Measurements from ENCODE around the gene PRMT7.

Gene PRMT7, protein sequence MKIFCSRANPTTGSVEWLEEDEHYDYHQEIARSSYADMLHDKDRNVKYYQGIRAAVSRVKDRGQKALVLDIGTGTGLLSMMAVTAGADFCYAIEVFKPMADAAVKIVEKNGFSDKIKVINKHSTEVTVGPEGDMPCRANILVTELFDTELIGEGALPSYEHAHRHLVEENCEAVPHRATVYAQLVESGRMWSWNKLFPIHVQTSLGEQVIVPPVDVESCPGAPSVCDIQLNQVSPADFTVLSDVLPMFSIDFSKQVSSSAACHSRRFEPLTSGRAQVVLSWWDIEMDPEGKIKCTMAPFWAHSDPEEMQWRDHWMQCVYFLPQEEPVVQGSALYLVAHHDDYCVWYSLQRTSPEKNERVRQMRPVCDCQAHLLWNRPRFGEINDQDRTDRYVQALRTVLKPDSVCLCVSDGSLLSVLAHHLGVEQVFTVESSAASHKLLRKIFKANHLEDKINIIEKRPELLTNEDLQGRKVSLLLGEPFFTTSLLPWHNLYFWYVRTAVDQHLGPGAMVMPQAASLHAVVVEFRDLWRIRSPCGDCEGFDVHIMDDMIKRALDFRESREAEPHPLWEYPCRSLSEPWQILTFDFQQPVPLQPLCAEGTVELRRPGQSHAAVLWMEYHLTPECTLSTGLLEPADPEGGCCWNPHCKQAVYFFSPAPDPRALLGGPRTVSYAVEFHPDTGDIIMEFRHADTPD
- 70.7 to 96.6 reads per million in 2 donors for total RNA-seq

DNA sequence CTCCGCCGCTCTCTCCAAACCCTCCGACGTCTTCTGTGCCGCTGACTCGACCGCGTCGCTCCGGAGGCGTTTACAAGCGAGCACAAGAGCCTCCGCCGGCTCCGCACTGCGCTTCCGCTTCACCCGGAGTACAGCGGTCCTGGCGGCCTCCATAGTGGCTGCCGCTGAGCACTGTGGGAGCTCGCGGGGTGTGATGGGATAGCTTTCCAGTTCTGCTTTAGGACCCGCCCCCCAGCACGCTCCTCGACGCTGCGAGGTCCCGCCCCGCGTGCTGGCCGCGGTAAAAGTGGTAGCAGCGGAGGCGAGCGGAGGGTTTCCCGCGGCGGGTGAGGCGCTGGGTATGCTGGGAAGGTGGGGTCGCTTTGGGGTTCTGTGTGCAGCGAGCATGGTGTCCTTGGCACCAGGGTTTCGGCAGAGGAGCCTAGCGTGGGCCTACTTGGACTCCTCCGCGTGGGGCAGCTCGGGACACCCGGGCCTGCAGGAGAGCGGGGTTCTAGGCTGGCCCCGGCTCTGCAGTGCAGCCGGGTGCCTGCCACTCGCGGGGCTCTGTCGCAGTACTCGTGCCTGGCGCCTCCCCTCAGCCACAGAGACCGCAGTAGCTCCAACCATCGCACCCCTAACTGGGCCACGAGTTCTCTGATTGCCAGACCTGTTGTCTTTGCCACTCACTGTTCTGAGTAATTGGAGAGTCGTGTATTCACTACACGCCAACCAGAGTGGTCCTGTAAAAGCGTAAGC is at the start of gene PRMT7, which contains the start of gene SLC7A6OS:
TSS of gene PRMT7 (plus strand) at position 246 of the 738 bp plus-strand sequence. CDS start 4,961 bp downstream, outside the sequence.
TSS of gene SLC7A6OS (minus strand) at position 173 of the 738 bp plus-strand sequence. CDS start at position 153, 20 bp downstream.
- peak; percentile 87 for DNase-seq

DNA sequence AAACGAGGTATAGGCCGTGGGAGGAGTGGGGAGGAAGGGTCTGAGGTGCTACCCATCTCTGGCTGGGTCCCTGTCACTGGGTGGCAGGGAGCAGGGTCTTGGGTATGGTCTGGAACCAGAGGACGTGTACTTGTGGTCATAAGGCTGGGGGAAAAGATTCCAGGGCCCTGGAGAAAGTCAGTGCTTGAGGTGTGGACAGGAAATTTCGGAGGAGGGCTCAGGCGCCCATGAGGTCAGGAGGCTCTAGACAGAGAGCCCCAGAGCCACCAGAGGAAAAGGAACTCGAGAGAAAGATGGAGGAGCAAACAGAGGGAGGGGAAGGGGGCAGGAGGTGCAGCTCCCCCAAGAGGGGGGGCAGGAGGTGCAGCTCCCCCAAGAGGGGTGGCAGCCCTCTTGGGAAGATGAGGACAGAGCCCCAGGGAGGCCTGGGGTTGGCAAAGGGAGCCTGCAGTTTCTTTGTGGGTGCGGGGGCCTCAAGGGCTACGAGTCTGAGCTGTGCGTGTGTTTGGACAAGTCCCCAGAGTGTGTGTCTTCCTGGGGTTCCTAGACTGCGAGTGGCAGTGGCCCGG is 47.2 kb upstream of the PRMT7 start:
- no peak for DNase-seq

DNA sequence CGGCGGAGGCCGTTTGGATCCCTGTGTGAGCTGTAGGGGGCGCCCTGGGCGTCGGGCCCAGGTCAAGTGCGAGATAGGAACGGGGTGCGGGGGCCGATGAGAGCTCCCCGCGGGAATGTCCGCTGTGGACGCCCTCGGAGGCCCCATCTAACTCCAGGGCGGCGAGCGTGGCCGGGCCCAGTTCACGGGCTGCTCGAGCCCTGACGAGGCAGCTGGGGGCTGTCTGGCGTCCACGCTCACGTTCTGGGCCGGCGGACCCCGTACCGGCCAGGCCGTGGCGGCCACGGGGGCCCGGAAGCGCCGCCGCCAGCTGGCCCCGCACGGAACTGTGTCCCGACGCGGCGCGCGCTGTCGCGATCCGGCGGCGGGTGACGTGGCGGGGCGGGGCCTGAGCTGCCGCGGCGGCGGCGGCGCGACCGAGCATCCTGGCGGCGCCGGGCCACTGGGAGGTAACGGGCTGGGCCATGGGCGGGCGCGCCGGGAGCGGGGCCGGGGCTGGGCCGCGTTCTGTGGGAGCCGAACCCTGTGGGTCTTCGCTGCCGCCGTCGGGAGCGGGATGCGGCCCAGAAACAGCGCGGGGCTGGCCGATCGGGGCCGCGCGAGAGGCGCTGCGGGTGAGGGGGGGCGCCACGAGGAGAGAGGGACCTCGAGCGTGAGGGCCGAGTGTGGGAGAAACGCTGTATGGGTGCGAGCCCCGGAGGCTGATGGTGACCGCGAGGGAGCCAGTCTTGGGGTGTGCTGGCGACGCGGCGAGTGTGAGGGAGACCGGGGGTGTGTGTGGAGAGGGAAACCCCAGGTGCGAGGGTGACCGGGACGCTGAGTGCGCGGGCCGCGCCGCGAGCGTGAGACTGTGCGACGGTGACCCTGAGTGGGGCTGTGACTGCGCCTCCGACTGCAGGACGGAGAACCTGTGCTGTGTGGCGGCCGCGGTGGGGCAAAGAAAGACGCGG is 46.4 kb upstream of the PRMT7 start, which contains the start of gene SLC7A6:
TSS of gene SLC7A6 (plus strand) at position 399 of the 950 bp plus-strand sequence. CDS start 10,201 bp downstream, outside the sequence.
- DNase-seq, result peak; percentile 81

DNA sequence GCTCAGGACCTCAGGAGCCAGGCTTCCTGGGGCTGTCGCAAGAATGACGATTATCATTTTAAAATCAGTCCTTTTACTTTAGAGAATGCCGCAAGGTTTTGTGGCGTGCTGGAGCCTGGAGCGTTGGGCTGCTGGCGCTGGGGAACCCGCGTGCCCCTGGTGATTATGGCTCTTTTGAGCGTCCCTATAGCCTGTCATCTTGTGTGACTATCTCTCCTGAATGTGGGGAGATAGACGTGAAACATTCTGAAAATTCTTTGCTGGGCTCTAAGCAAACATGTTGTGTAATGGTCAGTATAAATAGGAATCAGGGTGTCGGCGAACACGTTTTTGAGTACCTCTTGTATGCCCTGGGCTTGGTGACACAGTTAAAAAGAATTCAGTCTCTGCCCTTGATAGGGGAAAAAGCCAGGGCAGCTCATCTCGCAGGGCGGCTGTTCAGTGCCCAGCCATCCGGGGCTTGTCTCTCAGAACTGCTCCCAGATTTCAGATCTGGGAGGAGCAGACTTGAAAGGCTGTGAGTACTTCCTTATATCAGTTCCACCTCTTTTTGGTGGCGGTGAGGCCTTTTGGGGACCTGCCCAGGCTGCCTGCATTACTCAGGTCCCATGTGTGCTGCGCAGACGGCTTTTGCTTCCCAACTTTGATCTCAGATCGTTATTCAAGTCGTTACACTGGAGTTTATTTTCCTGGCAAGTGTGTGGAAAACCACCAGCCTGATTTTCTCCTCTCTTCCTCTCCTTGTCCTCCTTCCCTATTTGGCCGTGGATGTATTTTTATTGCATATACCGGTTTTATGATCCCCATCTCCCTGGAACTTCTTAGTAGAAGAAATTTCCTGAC is 45.5 kb upstream of the PRMT7 start:
- DNase-seq, result no peak

DNA sequence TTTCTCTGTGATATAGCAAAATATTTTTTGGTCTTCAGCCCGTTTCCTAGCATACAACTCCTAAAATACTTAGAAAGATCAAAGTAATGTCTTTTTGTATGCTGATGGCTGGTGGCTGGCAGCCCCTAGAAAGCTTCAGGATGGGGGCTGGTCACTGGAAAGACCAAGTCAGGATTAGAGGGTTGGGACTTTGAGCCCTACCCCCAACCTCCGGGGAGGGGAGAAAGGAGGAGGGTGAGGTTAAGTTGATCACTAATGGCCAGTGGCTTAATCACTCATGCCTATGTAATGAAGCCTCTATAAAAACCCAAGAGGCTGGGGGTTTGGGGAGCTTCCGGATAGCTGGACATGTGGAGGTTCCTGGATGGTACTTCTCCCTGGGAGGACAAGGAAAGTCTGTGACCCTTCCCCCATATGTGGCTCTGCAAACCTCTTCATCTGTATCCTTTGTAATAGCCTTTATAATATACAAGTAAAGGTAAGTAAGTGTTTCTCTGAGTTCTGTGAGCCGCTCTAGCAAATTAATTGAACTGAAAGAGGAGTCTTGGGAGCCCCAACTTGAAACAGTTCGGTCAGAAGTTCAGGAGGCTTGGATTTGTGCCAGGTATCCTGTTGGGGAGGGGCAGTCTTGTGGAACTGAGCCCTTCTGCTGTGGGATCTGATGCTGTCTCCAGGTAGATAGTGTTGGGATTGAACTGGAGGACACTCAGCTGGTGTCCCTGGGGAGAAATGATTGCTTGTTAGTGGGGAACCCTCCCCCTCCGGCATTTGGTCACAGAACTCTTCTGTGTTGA is 43.0 kb upstream of the PRMT7 start:
- no peak for DNase-seq

DNA sequence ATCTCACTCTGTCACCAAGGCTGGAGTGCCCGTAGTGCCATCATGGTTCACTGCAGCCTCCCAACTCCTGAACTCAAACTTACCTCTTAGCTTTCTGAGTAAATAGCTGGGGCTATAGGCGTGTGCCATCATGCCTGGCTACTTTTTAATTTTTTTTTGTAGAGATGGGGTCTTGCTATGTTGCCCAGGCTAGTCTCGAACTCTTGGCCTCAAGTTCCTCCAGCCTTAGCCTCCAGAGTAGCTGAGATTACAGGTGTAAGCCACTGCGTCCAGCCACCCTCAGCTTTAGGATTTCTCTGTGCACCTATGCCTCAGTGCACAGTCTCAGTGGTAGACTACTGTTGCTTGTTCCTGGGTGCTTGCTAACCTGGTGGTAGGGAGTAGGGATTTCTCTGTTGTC is 41.0 kb upstream of the PRMT7 start:
- DNase-seq, result no peak

DNA sequence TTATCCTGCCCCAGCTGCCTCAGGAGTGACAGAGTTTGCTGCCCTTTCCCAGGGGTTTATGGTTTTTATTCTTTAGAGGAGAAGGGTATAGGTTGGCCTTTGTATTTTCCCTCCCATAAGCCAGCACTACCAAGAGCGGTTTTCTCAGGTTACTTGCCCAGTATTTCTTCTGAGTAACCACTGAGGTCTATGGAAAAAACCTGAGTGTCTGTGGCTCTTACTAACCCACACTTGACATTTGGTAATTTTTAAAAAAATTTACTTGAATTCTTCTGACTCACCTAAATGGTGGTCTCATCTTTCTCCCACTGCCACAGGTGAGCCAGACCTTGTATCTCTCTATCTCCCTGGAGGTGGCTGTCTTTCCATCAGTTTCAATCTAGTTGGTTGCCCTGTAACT is 40.5 kb upstream of the PRMT7 start:
- DNase-seq, result no peak

DNA sequence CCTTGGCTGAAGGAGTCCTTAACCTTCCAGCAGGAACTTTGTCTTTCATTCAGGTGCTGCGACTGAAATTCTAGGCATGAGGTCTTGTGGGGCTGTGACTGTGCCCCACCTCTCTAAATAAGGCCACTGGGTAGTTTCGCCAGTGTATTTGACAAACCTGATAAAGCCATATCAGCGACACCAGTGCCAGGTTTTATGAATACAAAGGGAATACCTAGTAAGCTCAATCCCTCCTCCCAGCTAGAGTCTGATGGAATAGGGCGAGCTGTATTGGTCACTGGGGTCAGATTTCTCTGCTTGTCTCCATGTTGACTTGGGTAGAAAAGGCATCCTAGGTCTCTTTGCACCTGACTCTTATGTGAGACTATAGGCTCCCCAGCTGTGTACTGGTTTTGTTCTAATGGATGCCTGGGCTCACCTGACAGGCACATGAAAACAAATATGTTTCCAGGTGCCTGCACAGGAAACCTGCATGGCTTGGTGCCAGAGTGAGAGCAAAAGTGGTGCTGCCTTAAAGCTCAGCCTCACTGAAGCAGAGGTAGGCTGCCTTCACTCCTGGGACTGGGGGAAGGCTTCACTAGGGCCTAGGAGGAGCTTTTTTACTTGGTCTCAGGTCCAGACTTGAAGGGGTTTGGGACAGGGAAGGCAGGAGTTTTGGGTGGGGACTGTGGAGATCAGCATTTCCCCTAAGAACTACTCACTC is 38.2 kb upstream of the PRMT7 start:
- no peak for DNase-seq

DNA sequence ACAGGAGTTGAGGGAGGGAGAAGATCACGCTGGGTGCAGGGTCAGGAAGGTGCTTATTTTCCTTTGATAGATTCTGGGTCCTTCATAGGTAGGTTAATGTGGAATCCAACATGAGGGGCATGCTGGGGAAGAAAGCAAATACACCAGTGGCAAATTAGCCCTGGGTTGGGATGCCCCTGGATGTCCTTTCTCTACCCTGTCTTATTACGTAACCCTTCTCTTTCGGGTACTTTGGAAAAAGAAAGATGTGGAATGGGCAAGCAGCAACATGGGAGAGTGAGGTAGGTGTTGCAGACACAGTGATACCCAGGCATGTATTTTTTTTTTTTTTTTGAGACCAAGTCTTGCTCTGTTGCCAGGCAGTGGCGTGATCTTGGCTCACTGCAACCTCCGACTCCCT is 37.4 kb upstream of the PRMT7 start:
- DNase-seq, result no peak

DNA sequence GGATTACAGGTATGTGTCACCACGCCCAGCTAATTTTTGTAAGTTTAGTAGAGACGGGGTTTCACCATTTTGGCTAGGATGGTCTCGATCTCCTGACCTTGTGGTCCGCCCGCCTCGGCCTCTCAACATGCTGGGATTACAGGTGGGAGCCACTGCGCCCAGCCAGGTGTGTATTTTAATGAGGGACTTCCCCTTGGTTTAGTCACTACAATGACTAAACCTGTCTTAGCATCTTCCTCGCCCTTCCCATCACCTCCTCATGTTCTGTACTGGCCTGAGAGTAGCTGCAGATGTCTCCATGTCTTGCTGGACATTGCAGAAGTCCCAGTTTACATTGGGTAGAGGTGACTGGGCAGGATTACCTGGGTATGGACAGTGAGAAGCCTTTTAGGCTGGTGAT is 36.9 kb upstream of the PRMT7 start:
- DNase-seq, result no peak

DNA sequence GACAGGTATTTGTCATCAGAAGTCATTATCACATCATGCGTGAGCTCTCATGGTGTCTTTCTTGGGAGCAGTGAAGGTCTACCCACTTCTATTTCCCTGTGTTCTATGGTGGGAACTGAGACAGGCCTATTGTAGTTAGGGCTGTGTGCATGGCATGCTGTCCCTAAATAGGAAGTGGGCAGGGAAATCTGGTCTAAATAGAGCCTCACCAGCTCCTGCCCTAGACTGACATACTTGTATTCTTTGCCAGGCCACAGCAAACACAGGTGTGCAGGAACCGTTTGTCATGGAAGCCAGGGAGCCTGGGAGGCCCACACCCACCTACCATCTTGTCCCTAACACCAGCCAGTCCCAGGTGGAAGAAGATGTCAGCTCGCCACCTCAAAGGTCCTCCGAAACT is 36.4 kb upstream of the PRMT7 start:
- no peak for DNase-seq

DNA sequence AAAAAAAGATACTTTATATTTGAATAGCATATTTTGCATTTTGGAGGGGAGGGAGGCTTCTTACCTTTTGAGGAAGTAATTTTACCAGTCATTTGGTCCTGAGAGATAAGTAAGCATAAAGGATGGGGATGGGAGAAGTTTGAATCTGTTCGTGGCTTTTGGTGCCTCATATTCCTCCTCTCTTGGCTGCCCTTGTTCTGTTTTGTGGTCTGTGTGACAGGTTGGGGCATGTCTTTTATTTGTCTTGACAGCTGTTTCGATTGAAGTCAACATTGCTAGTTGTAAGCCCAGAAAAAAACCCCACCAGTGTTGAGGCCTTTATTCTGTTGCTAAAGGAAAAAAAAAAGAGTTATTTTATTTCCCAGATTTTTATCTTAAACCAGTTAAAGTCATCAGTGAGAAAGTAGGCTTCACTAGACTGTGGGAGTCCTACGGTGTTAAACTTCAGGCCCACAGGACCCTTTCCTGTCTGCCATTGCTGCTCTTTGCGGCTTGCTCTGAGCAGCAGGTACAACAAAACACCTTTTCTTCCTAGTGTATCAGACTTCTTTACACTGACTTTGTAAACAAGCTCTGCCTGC is 35.1 kb upstream of the PRMT7 start:
- DNase-seq, result no peak

DNA sequence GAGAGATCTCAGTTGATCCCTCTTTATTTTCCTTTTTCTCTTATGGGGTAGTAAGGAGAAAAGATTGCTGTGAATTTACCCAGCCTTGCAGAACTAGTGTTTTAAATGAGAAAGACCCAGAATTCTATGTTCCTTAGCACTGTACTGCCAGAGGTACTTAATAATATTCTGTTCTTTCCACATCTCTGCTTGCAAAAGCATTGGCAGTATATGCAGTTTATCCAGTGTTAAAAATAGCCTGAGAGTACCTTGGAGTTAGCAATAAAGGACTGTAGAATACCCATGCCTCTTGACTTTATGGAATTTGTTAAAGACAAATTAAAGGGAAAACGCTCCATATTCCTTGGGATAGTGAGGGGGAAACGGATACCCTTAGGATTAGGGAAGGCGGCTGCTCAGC is 34.6 kb upstream of the PRMT7 start:
- DNase-seq, result no peak

DNA sequence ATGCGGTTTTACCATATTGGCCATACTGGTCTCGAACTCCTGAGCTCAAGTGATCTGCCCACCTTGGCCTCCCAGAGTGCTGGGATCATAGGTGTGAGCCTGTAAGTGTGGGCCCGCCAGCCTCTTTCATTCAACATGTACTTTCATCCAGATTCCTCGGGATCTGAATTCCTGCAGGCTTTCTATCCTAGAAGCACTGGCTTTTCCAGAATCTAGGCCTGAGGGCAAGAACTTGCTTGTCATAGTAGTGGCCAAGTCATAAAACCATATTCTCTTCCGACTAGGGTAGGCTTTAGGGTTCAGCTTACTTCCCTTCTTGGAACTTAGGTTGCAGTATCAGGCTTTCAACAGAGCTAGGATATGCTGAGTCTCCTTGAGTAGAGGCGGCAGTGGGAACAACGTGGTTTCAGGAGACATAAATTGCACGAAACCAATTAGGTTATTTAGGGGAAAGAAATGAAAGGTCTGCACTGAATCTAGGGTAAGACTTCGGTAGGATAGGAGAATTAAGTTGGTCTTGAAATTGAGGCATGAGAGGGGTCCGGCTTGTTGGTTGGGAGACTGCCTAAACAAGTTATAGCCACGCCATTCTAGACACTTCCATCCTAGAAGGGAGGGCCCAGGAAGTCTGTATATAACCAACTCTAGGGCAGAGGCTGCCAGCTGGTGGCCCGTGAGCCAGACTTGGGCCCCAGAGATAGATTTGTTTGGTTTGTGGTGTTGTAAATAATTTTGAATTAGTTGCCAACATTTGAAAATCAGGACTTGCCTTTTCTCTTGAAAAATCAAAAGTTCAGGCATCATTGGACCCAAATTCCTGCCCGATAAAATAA is 30.9 kb upstream of the PRMT7 start:
- no peak for DNase-seq

DNA sequence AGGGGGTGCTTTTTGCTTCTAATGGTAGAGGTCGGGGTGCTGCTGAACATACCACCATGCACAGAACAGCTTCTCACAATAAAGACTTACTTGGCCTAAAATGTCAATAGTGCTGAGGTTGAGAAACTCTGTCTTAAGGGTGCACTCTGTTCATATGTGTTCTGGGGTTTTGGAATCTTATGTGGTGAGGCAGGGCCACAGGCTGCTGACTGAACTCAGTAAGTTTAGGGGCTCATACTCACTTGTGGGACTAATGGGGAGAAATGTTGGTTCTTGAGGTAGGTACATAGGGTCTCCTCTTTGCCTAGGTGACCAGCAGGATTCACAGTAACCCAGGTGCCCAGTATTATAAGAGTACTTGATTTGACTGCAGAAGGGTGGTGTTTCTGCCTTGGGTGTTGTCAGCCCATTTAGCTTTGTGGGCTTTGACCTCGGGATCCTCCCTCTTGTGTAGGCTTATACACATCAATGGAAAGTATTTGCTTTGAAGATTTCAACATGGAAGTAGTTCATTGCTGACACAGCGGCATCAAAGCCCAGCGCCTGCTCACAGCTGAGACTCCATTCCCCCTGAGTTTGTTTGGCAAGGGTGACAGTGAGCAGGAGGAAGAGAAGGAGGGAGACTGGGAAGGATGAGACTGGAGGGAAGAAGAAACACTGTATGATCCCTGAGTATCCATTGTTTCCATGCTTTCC is 29.3 kb upstream of the PRMT7 start:
- no peak for DNase-seq

DNA sequence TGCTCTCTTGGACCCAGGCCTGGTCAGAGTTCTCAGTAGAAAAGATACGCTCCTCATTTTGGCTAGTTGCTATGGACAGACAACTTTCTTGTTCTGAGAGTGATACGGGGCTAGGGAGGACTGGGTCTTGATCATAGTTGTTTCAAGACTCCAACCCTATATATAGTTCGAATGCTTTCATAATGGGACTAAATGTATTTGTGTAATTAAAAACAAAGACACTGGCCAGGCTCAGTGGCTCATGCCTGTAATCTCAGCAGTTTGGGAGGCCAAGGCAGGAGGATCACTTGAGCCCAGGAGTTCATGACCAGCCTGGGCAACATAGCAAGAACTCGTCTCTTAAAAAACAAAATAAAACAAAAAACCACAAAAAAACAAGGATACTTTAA is 28.8 kb upstream of the PRMT7 start:
- DNase-seq, result no peak

DNA sequence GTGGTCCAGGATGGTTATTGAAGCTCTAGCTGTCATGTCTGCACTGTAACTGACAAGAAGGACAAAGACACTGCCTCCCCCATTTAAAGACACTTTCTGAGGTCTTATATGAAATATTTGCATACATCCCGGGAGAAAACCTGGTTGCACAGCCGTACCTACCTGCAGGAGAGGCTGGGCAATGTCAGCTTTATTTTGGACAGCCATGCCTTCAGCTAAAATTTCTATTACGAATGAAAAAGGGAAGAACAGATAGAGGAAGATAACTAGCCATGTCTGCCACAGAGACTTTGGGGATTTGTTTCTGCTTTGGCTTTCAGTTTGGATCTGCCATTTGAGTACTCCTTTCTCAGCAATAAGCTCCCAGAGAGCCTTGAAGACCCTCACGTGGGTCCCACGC is 27.5 kb upstream of the PRMT7 start:
- no peak for DNase-seq

Measured in activated gamma-delta T cell (primary cell).